Activated T-cell treated with anti-CD3 and anti-CD28 coated beads, Interleukin-2, amount 50 U/mL, for 24 hours (primary cell): ENCODE results near the gene TUBB3.
"Not testable (repeated sequence)": the region's sequence is repeated elsewhere in the genome, so short reads cannot be mapped to it uniquely, and the experiment has no call there.

Experiments
- DNase-seq: peaks from one replicate; pipeline ENCODE4 v3.0.0-alpha.2; 2020
- H3K27ac Mint-ChIP-seq: 2 replicates; pipeline ENCODE4 v1.8.0; 2020; ENCODE audit warnings: mild to moderate bottlenecking, mixed read lengths
- H3K27me3 Mint-ChIP-seq: 2 replicates; pipeline ENCODE4 v1.8.0; 2020; ENCODE audit warnings: mixed read lengths
- H3K36me3 Mint-ChIP-seq: 2 replicates; pipeline ENCODE4 v1.8.0; 2020; ENCODE audit warnings: low read depth, mixed read lengths
- H3K4me1 Mint-ChIP-seq: 2 replicates; pipeline ENCODE4 v1.8.0; 2020; ENCODE audit warnings: low read depth, mixed read lengths
- H3K4me3 Mint-ChIP-seq: 2 replicates; pipeline ENCODE4 v1.8.0; 2020; ENCODE audit warnings: mild to moderate bottlenecking, moderate library complexity, mixed read lengths
- H3K9me3 Mint-ChIP-seq: 2 replicates; pipeline ENCODE4 v1.8.0; 2020; ENCODE audit warnings: mixed read lengths

Gene TUBB3

GRCh38 chr16:89907055-89907814 is 15.9 kb upstream of the TUBB3 start:
- peaks cover 73% of the 10 kb centered on the region for H3K36me3 Mint-ChIP-seq
- no peaks in the 10 kb centered on the region for H3K27me3 Mint-ChIP-seq
- H3K27ac Mint-ChIP-seq: no peak overlapping the region
- H3K9me3 Mint-ChIP-seq: no peaks in the 10 kb centered on the region
- H3K4me3 Mint-ChIP-seq: no peak overlapping the region
- DNase-seq: no peak
- peaks cover 6% of the 10 kb centered on the region for H3K4me1 Mint-ChIP-seq

- H3K36me3 Mint-ChIP-seq: peaks cover 78% of the 10 kb centered on the region
- H3K4me1 Mint-ChIP-seq: peaks cover 6% of the 10 kb centered on the region
- H3K9me3 Mint-ChIP-seq: no peaks in the 10 kb centered on the region
- DNase-seq: no peak
- no peak overlapping the region for H3K4me3 Mint-ChIP-seq
- H3K27me3 Mint-ChIP-seq: no peaks in the 10 kb centered on the region
- no peak overlapping the region for H3K27ac Mint-ChIP-seq
Measured at GRCh38 chr16:89908236-89908635, 14.9 kb upstream of the TUBB3 start.

- Mint-ChIP-seq H3K27me3 (no peaks in the 10 kb centered on the region), H3K4me3 (no peak overlapping the region), H3K9me3 (no peaks in the 10 kb centered on the region), H3K4me1 (peaks cover 6% of the 10 kb centered on the region), H3K27ac (no peak overlapping the region), H3K36me3 (peaks cover 66% of the 10 kb centered on the region)
- DNase-seq: peak; percentile 81
Measured at GRCh38 chr16:89909777-89910716, 13.1 kb upstream of the TUBB3 start.

GRCh38 chr16:89910717-89911354 is 12.3 kb upstream of the TUBB3 start:
- no peaks in the 10 kb centered on the region for H3K27me3 Mint-ChIP-seq
- H3K27ac Mint-ChIP-seq: no peak overlapping the region
- no peak for DNase-seq
- peaks cover 59% of the 10 kb centered on the region for H3K36me3 Mint-ChIP-seq
- no peak overlapping the region for H3K4me3 Mint-ChIP-seq
- no peaks in the 10 kb centered on the region for H3K9me3 Mint-ChIP-seq
- peaks cover 6% of the 10 kb centered on the region for H3K4me1 Mint-ChIP-seq

- Mint-ChIP-seq H3K27me3 (no peaks in the 10 kb centered on the region), H3K4me1 (peaks cover 8% of the 10 kb centered on the region), H3K4me3 (no peak overlapping the region), H3K9me3 (no peaks in the 10 kb centered on the region), H3K36me3 (peaks cover 55% of the 10 kb centered on the region), H3K27ac (no peak overlapping the region)
- DNase-seq: no peak
Measured at GRCh38 chr16:89911375-89911774, 11.8 kb upstream of the TUBB3 start.

- Mint-ChIP-seq H3K27me3 (no peaks in the 10 kb centered on the region), H3K27ac (no peak overlapping the region), H3K9me3 (no peaks in the 10 kb centered on the region), H3K4me3 (no peak overlapping the region), H3K36me3 (peaks cover 48% of the 10 kb centered on the region), H3K4me1 (peaks cover 8% of the 10 kb centered on the region)
- DNase-seq: no peak
Measured at GRCh38 chr16:89912143-89912542, 11.0 kb upstream of the TUBB3 start.

- Mint-ChIP-seq H3K36me3 (peaks cover 48% of the 10 kb centered on the region), H3K27ac (no peak overlapping the region), H3K4me3 (no peak overlapping the region), H3K27me3 (no peaks in the 10 kb centered on the region), H3K4me1 (peaks cover 10% of the 10 kb centered on the region), H3K9me3 (no peaks in the 10 kb centered on the region)
- DNase-seq: no peak
Measured at GRCh38 chr16:89912627-89913026, 10.5 kb upstream of the TUBB3 start.

- Mint-ChIP-seq H3K36me3 (peaks cover 47% of the 10 kb centered on the region), H3K4me3 (no peak overlapping the region), H3K27me3 (peaks cover 2% of the 10 kb centered on the region)
Measured at GRCh38 chr16:89913408-89914387, 9.4 kb upstream of the TUBB3 start.

GRCh38 chr16:89914642-89915285 is 8.4 kb upstream of the TUBB3 start:
- not testable (repeated sequence) for H3K4me3 Mint-ChIP-seq

More at GRCh38 chr16:89913408-89914387, 9.4 kb upstream of the TUBB3 start:
- DNase-seq: no peak
- Mint-ChIP-seq H3K27ac (no peak overlapping the region), H3K9me3 (no peaks in the 10 kb centered on the region), H3K4me1 (peaks cover 19% of the 10 kb centered on the region)

GRCh38 chr16:89915303-89916232 is 7.6 kb upstream of the TUBB3 start:
- Mint-ChIP-seq H3K4me1 (peaks cover 28% of the 10 kb centered on the region), H3K36me3 (peaks cover 28% of the 10 kb centered on the region), H3K27ac (no peak overlapping the region), H3K27me3 (peaks cover 21% of the 10 kb centered on the region), H3K9me3 (no peaks in the 10 kb centered on the region), H3K4me3 (no peak overlapping the region)
- DNase-seq: no peak

More at GRCh38 chr16:89914642-89915285, 8.4 kb upstream of the TUBB3 start:
- H3K9me3 Mint-ChIP-seq, H3K27ac Mint-ChIP-seq, DNase-seq: not testable (repeated sequence)
- peaks cover 13% of the 10 kb centered on the region for H3K27me3 Mint-ChIP-seq
- peaks cover 36% of the 10 kb centered on the region for H3K36me3 Mint-ChIP-seq
- peaks cover 21% of the 10 kb centered on the region for H3K4me1 Mint-ChIP-seq

- Mint-ChIP-seq H3K4me1 (peaks cover 49% of the 10 kb centered on the region), H3K27me3 (peaks cover 43% of the 10 kb centered on the region), H3K36me3 (peaks cover 8% of the 10 kb centered on the region), H3K9me3 (no peaks in the 10 kb centered on the region), H3K27ac (peak overlapping the region; percentile 88), H3K4me3 (peak overlapping the region; percentile 33)
- DNase-seq: peak; percentile 83
Measured at GRCh38 chr16:89917773-89918452, 5.2 kb upstream of the TUBB3 start.
